IMR-90 (cell line): ENCODE measurements around the gene GRM5. TPM values are rescaled to one million over a fixed set of nuclear protein-coding genes. Genes with fewer than 3 reads are reported as not detected.
A peak's percentile ranks its signal among the peaks of the same experiment; 100 is the strongest.

ENCODE experiments used
- ATAC-seq: fragments of 200-7000 bp; cut with Tn5 transposase; 2 replicates; pipeline ENCODE4 v1.9.1; 2020; ENCODE audit warnings: low read depth, mild to moderate bottlenecking, moderate library complexity
- BruUV-seq: library from RNA; stranded (reverse); fragments of 400-500 nt; replicated peaks from 2 replicates; lab custom pipeline; 2021; lab: Mats Ljungman, UMichigan
- CTCF ChIA-PET: fragments of 300-600 bp; formaldehyde crosslinking; extraction: SDS; loops from one replicate; lab custom pipeline; 2021; ENCODE audit warnings: antibody characterized with exemption; lab: Yijun Ruan, JAX
- POLR2A ChIA-PET: fragments of 300-600 bp; sonication (Branson Sonifier 250); formaldehyde crosslinking; loops from one replicate; lab custom pipeline; 2022; ENCODE audit warnings: antibody characterized with exemption; ENCODE audit not compliant: unreplicated experiment; lab: Charles Lee
- DNase-seq: peaks from one replicate; pipeline ENCODE4 v3.0.0; 2013
- H2AFZ ChIP-seq: replicated peaks from 2 replicates; pipeline ENCODE3; 2013; ENCODE audit warnings: low read length, mild to moderate bottlenecking; ENCODE audit not compliant: poor library complexity
- H2AK5ac ChIP-seq: 2 replicates; pipeline ENCODE4 v1.6.1; 2013; ENCODE audit warnings: low read depth, low read length, inconsistent platforms
- H2AK9ac ChIP-seq: replicated peaks from 2 replicates; pipeline ENCODE3; 2013; ENCODE audit warnings: mild to moderate bottlenecking, low read depth, low read length, moderate library complexity; ENCODE audit not compliant: poor library complexity
- H2BK120ac ChIP-seq: 2 replicates; pipeline ENCODE4 v1.6.1; 2013; ENCODE audit warnings: low read depth, low read length, inconsistent platforms
- H2BK15ac ChIP-seq: 3 replicates; pipeline ENCODE4 v1.6.1; 2013; ENCODE audit warnings: low read depth, low read length, inconsistent platforms
- H2BK20ac ChIP-seq: 2 replicates; pipeline ENCODE4 v1.6.1; 2013; ENCODE audit warnings: low read depth, mild to moderate bottlenecking, inconsistent platforms, low read length, moderate library complexity
- H2BK5ac ChIP-seq: 2 replicates; pipeline ENCODE4 v1.6.1; 2013; ENCODE audit warnings: mild to moderate bottlenecking, low read depth, low read length, inconsistent platforms; ENCODE audit not compliant: poor library complexity, severe bottlenecking
- H3K14ac ChIP-seq: replicated peaks from 2 replicates; pipeline ENCODE4 v1.6.1; 2013; ENCODE audit warnings: low read depth, low read length, inconsistent platforms
- H3K18ac ChIP-seq: 2 replicates; pipeline ENCODE4 v1.6.1; 2013; ENCODE audit warnings: low read depth, low read length, control low read depth
- H3K23ac ChIP-seq: 2 replicates; pipeline ENCODE4 v1.6.1; 2013; ENCODE audit warnings: low read depth, low read length, inconsistent platforms
- H3K27ac ChIP-seq: 2 replicates; pipeline ENCODE4 v1.5.1; 2013; ENCODE audit warnings: mild to moderate bottlenecking, control low read depth, low read length; ENCODE audit not compliant: insufficient read depth
- H3K27me3 ChIP-seq: 2 replicates; pipeline ENCODE4 v1.6.1; 2013; ENCODE audit warnings: low read length; ENCODE audit not compliant: control insufficient read depth, insufficient read depth
- H3K36me3 ChIP-seq: 2 replicates; pipeline ENCODE4 v1.6.1; 2013; ENCODE audit warnings: low read length, mixed read lengths; ENCODE audit not compliant: control insufficient read depth, insufficient read depth
- H3K4ac ChIP-seq: 2 replicates; pipeline ENCODE4 v1.6.1; 2013; ENCODE audit warnings: low read depth, low read length, inconsistent platforms
- H3K4me1 ChIP-seq: 2 replicates; pipeline ENCODE4 v1.6.1; 2013; ENCODE audit warnings: low read length, mixed read lengths; ENCODE audit not compliant: control insufficient read depth, insufficient read depth
- H3K4me2 ChIP-seq: 2 replicates; pipeline ENCODE4 v1.6.1; 2013; ENCODE audit warnings: low read depth, mild to moderate bottlenecking, control low read depth, low read length, moderate library complexity
- H3K4me3 ChIP-seq: 2 replicates; pipeline ENCODE4 v1.5.1; 2013; ENCODE audit warnings: low read depth, mild to moderate bottlenecking, control low read depth, low read length, moderate library complexity; ENCODE audit not compliant: insufficient read depth
- H3K56ac ChIP-seq: 2 replicates; pipeline ENCODE4 v1.6.1; 2013; ENCODE audit warnings: low read length, inconsistent platforms; ENCODE audit not compliant: insufficient read depth; ENCODE audit errors: extremely low read depth
- H3K79me1 ChIP-seq, 2 experiments: 2 replicates each; pipeline ENCODE4 v1.6.1; 2013; ENCODE audit warnings: low read length in 2 of 2, inconsistent platforms in 1 of 2, low read depth in 1 of 2
- H3K9ac ChIP-seq: 2 replicates; pipeline ENCODE4 v1.6.1; 2013; ENCODE audit warnings: low read depth, low read length, control low read depth
- H3K9me1 ChIP-seq: 2 replicates; pipeline ENCODE4 v1.6.1; 2013; ENCODE audit warnings: low read length, inconsistent platforms; ENCODE audit not compliant: insufficient read depth
- H3K9me3 ChIP-seq: 2 replicates; pipeline ENCODE4 v1.6.1; 2013; ENCODE audit warnings: low read length; ENCODE audit not compliant: control insufficient read depth, insufficient read depth
- H4K20me1 ChIP-seq: 2 replicates; pipeline ENCODE4 v1.6.1; 2013; ENCODE audit warnings: low read length, inconsistent platforms; ENCODE audit not compliant: insufficient read depth
- H4K5ac ChIP-seq: 2 replicates; pipeline ENCODE4 v1.6.1; 2013; ENCODE audit warnings: mild to moderate bottlenecking, low read depth, low read length, control low read depth
- H4K8ac ChIP-seq, 2 experiments: 2 replicates each; pipeline ENCODE4 v1.6.1; 2013; ENCODE audit warnings: low read depth in 2 of 2, low read length in 2 of 2, control low read depth in 1 of 2, inconsistent platforms in 1 of 2
- H4K91ac ChIP-seq: 2 replicates; pipeline ENCODE4 v1.6.1; 2013; ENCODE audit warnings: low read depth, low read length, inconsistent platforms; ENCODE audit not compliant: insufficient read depth
- BHLHE40 ChIP-seq: fragments of 150-350 bp; IDR thresholded peaks from 2 replicates; pipeline ENCODE4 v1.6.1; 2016; ENCODE audit warnings: mild to moderate bottlenecking, low read depth, low read length
- CTCF ChIP-seq: conservative IDR thresholded peaks from 2 replicates; pipeline ENCODE4 v1.5.1; 2012; ENCODE audit warnings: mild to moderate bottlenecking, low read depth, low read length, improper control_type of control experiment
- ELK1 ChIP-seq: fragments of 150-350 bp; IDR thresholded peaks from 2 replicates; pipeline ENCODE4 v1.6.1; 2016; ENCODE audit warnings: low read depth, mild to moderate bottlenecking, low read length, moderate library complexity, borderline replicate concordance
- MAFK ChIP-seq: IDR thresholded peaks from 2 replicates; pipeline ENCODE4 v1.6.1; 2012; ENCODE audit warnings: low read depth, low read length, improper control_type of control experiment
- MXI1 ChIP-seq: IDR thresholded peaks from 2 replicates; pipeline ENCODE4 v1.6.1; 2012; ENCODE audit warnings: low read depth, mild to moderate bottlenecking, low read length, moderate library complexity, borderline replicate concordance
- NFE2L2 ChIP-seq: fragments of 150-350 bp; IDR thresholded peaks from 2 replicates; pipeline ENCODE4 v1.6.1; 2016; ENCODE audit warnings: low read depth, mild to moderate bottlenecking, low read length
- POLR2A ChIP-seq: IDR thresholded peaks from 2 replicates; pipeline ENCODE4 v1.6.1; 2012; ENCODE audit warnings: mild to moderate bottlenecking, low read depth, low read length
- RCOR1 ChIP-seq: IDR thresholded peaks from 2 replicates; pipeline ENCODE4 v1.6.1; 2012; ENCODE audit warnings: mild to moderate bottlenecking, low read length, improper control_type of control experiment; ENCODE audit not compliant: insufficient replicate concordance
- SMC3 ChIP-seq: fragments of 150-350 bp; IDR thresholded peaks from 2 replicates; pipeline ENCODE4 v1.6.1; 2016; ENCODE audit warnings: low read depth, mild to moderate bottlenecking, antibody characterized with exemption, low read length, moderate library complexity
- dilution Hi-C: fragments of 300-500 bp; cut with HindIII; formaldehyde crosslinking; loops from one replicate; pipeline ENCODE4 v1.14.3; 2018; ENCODE audit warnings: low sequenced_read_pairs; ENCODE audit not compliant: unreplicated experiment
- in situ Hi-C: fragments of 300-500 bp; cut with MboI; formaldehyde crosslinking; loops from 3 replicates; pipeline ENCODE4 v1.14.3; 2019; ENCODE audit warnings: low sequenced_read_pairs, inconsistent platforms, mixed read lengths
- intact Hi-C: fragments of 100-400 bp; cut with micrococcal nuclease; formaldehyde crosslinking; loops from 2 replicates; pipeline ENCODE4 v1.10.0; 2022
- polyA plus RNA-seq, 3 experiments: library from polyadenylated mRNA; depleted of rRNA; stranded (reverse); fragments of >200 nt; gene quantifications; 2 replicates each; pipeline ENCODE4 v1.2.3, GENCODE V29; 2012; ENCODE audit warnings: low replicate concordance in 1 of 3
- total RNA-seq: library from RNA; depleted of rRNA; stranded (reverse); fragments of >200 nt; gene quantifications from 2 replicates; pipeline ENCODE4 v1.2.3, GENCODE V29; 2012

GRM5 gene
- total and polyA plus RNA-seq, 2 of the 4 experiments (the other 2 are of a cell fraction): under 0.01 TPM

- Histone ChIP-seq H3K18ac (no peak overlapping the region), H4K5ac (no peak overlapping the region), H2BK120ac (no peak overlapping the region), H3K9me1 (no peaks in the 10 kb centered on the region), H3K79me1 (no peaks in the 10 kb centered on the region), H2BK20ac (no peak overlapping the region), H3K4me2 (no peak overlapping the region), H3K27me3 (no peaks in the 10 kb centered on the region), H2AK9ac (no peak overlapping the region), H3K56ac (no peak overlapping the region), H4K91ac (no peak overlapping the region), H3K36me3 (no peaks in the 10 kb centered on the region), H3K4me1 (no peaks in the 10 kb centered on the region), H3K9me3 (no peaks in the 10 kb centered on the region), H4K8ac (no peak overlapping the region), H3K14ac (no peak overlapping the region), H3K4me3 (no peak overlapping the region), H2BK5ac (no peak overlapping the region), H3K23ac (no peak overlapping the region), H2BK15ac (no peak overlapping the region), H4K20me1 (no peaks in the 10 kb centered on the region), H2AK5ac (no peak overlapping the region), H3K4ac (no peak overlapping the region), H3K9ac (no peak overlapping the region), H2AFZ (no peak overlapping the region), H3K27ac (no peak overlapping the region)
- dilution Hi-C loops (no loop called here), intact Hi-C loops (no loop called here), in situ Hi-C loops (no loop called here)
- ATAC-seq (no peak), DNase-seq (no peak)
- ChIA-PET POLR2A (no interaction called here), CTCF (no interaction called here)
- TF ChIP-seq NFE2L2: no peak
- no peak for TF ChIP-seq SMC3
- TF ChIP-seq BHLHE40: no peak
- no peak for TF ChIP-seq POLR2A
- no peak for TF ChIP-seq CTCF
- no peak for TF ChIP-seq ELK1
- TF ChIP-seq MAFK: peak; percentile 97
- TF ChIP-seq MXI1: no peak
- no peak for TF ChIP-seq RCOR1
- no TSS peak for BruUV-seq
Measured at GRCh38 chr11:88790182-88790581, 275.6 kb downstream of the GRM5 start.
